ENCODE data around the gene CTNNA2. TPM values are rescaled to one million over a fixed set of nuclear protein-coding genes. Genes with fewer than 3 reads are reported as not detected.

Gene CTNNA2
- total RNA-seq, 1 experiment from 2014 or later = 0.10 TPM

DNA sequence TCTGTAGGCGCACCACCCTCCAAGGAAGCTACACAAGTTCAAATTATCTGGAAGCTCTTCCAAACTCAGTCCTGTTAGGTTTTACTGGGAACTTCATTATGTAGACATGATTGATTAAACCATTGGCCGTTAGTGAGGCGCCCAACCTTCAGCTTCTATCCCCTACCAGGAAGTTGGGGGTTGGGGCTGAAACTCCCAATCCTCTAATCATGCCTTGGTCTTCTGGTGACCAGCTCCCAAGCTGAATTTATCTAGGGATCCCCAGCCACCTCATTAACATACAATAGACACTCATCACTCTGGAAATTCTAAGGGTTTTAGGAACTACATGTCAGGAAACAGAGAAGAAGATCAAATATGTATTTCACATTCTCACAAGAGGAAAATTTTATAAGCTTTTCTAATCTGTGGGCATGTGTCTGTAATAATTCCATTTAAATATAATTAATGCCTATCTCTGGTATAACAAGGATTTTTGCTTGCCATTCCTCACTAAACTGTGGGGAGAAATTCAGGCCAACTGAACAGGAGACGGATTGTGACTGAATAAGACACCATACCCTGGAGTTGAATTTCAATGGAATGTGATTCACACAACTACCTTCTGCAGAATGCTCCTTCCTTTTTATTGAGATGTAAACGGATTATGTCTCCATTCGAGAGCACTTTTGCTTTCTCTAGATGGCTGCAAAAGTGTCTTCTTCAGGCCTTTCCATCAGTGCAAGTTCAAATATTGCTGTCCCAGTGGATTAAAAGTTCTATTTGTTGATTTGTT, 463.1 kb downstream of the CTNNA2 start:
- DNase-seq (ENCODE audit: low spot score) = no peak

DNA sequence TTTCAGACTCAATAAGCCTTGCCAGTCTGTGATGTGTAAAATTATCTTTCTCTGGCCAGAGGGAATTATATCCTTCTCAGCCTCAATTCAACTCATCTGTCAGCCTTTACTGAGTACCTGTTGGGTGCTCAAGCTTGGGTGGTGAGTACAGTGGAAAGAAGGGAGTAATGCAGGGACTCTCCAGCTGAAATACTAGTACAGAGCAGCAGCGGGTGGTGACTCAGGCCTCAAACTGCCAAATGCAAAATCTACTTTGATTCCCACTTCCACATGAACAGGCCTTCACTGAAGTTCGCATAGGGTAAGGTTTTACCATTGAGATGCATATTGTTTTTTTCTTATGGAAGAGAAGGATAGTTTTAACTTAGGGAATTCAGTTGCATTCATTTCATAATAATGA, 464.9 kb downstream of the CTNNA2 start:
- DNase-seq (ENCODE audit: low spot score) = no peak

DNA sequence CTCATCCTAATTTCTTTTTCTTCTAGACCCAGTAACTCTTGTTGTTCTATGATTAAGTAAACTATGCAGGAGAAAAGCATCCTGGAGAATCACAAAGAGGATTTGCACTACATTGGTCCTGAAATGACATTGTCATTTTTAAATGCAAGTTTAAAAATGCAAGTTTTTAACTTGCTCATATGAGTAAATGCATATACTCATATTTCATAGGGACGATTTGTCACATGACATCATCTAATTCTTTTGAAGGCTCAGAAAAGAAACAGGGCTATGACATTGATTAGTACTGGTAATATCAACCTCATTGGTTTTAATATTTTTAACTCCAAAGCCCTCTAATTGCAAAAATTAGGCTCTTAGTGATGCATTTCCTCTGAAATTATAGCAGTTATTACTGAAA, 467.3 kb downstream of the CTNNA2 start:
- DNase-seq (ENCODE audit: low spot score) = no peak

DNA sequence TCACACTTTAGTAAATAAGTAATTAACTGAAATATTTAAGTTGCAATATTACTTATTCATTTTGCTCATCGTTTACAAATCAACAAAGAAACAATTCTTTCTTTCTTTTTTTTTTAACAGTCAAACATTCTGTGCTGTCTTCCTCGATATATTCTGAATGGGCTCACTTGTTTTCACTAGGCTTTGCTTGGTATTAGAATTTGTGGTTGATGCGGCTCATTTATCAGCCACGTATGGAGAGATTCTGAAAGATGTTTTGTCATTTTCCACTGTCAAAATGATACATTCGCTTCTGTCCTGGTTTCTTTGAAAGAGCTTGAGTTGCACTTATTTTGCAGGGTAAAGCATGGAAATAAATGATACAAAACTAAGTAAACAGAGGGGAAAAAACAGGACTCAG, 468.0 kb downstream of the CTNNA2 start:
- no peak for DNase-seq (ENCODE audit: low spot score)

DNA sequence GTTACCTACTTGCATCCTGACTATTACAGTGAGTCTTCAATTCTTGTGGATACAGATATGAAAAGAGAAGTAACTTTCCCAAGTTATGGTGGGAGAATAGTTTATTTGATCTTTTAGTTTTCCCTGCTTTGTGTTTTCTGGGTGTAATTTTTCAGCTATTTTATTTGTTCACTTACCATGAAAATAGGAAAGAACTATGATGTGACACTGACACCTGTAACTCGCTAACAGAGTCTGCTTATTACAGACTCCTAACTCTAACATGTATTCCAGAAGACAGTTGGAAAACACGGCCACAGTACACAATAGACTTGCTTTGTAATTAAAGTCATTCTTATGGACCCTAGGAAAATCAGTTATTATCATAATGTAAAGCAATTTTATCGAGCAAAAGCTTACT, 468.5 kb downstream of the CTNNA2 start:
- no peak for DNase-seq (ENCODE audit: low spot score)

DNA sequence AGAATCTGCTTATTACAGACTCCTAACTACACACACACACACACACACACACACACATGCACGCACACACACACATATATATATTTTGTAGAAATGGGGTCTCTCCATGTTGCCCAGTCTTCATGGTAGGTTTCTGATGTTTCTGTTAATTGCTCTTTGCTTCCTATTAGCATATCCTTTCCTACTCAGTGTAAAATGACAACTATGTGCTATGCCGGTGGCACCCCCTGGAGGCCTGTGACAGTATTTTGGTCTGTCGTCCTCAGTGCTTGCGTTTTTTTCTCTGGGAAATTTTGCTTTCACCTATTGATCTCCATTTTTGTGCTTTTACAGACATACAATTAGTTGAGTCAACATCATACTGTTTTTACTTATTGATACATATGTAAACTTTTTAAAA, 469.6 kb downstream of the CTNNA2 start:
- peak; percentile 61 for DNase-seq (ENCODE audit: low spot score)

DNA sequence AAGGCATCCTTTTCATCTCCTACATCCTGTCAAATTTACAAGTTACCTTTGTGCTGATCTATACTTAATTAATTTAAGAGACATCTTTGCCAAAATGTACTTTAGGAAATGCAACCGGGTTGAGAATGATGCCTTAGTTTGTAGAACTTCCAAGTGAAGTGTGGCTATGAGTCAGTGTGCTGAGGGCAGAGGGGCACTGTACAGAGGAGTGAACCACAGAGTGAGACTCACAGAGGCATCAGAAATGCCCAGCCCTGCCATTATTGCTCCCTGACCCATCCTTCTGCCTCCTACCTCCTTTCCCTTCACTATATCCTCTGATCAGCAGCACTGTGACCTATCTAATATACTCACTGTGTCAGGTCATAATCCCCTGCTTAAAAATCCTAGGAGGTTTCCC, 471.6 kb downstream of the CTNNA2 start:
- no peak for DNase-seq (ENCODE audit: low spot score)

DNA sequence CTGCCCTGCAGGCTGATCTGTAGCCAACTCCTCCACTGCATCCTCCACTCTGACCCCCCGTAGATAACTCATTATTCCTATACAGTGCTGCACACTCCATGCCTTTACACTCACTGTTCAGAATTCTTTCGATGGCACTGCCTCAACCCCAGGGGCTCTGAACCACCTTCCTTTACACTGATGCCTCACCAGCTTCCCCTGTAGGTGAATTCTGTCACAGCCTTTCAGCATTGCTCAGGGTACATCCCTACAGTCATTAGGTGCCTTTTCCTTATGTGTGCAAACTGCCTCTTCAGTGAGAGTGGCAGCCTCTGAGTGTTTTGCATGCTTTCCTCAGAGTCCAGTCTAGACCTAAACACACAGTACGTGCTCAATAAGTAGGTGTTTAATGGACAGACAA, 472.3 kb downstream of the CTNNA2 start:
- DNase-seq (ENCODE audit: low spot score) = no peak

DNA sequence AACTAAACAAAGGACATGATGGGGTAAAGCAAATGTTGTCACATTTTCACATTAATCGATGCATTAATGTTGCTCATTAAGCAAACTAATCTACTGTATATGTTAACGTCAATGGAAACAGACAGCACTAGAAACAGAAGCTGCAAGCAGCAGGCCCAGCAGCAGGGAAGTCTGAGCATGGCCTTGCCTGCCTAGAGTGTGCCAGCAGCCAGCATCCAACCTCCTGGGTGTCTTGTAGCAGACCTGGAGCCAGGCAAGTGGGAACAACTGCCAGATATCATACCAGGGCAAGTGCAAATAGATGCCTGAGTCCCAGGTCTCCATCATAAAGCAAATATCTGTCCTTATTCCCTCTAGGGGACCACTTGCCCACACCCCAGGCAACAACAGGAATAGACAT, 472.7 kb downstream of the CTNNA2 start:
- no peak for DNase-seq (ENCODE audit: low spot score)

DNA sequence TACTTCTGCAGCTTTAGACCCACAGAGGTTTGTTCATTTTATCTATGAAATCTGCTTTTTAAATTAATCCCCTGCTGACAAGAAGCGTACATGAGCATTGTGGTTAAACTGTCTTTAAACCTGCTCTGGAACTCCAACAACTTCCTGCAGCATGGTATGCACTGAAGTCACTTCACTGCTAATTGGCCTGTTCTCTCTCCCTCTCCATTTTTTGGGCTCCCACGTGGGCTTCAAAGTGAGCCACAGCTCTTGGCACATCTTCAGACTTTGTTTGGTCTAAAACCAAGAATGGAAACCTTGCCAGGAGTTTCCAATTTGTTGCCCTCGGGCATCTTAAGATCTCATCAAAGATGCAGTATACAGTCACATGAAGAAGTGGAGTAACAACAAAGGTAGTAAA, 480.3 kb downstream of the CTNNA2 start:
- DNase-seq (ENCODE audit: low spot score) = peak; percentile 59

DNA sequence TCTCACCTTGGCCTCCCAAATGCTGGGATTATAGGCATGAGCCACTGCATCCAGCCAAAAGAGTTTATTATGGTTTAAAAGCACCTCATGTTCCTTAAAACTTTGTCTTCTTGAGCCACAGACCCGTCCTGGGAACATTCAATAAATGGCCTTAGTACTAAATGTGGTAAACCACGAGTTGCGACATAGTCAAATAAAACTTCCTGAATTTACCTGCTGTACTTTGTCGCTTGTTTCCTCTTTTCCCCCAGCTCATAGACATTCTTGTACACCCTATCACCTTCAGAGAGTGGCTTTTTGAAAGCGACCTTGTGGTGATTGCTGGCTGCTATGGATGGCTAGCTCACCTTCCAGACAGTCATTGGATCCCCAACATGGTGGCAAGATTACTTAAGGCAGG, 481.3 kb downstream of the CTNNA2 start:
- DNase-seq (ENCODE audit: low spot score) = peak; percentile 72

DNA sequence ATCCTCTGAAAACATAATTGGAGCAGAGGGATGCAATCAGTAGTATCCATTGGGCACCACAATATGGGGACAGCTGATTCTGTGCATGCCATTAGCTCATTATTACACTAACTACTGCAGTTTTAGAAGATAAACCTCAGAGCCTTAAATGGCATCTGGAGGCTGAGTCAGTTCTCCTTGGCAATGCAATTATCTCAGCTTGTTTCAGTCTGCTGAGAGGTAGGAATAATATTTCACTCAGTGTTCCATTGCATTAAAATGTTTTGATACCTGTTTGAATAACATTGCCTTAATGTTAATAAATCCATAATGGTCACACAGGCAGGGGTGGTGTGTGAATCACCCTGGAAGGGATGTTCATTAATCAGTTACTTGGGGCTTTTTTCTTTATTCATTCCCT, 482.1 kb downstream of the CTNNA2 start:
- no peak for DNase-seq (ENCODE audit: low spot score)

DNA sequence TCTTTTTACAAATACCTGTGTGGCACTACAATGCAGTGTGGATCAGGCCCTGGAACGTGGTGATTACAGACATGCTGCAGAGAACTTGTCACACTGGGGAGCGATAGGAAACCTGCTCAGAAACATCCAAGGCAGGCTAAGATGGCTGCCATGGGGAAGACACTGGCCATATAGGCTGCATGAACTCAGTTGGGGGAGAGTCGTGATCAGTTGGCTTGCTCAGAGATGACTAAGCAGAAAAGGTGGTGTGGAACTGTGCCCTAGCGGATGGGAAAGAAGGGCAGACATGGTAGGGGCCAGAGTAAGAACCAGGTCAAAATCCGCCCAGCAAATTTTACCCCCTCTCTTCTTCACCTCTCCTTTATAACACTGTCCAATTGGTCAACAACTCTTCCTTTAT, 483.9 kb downstream of the CTNNA2 start:
- no peak for DNase-seq (ENCODE audit: low spot score)

DNA sequence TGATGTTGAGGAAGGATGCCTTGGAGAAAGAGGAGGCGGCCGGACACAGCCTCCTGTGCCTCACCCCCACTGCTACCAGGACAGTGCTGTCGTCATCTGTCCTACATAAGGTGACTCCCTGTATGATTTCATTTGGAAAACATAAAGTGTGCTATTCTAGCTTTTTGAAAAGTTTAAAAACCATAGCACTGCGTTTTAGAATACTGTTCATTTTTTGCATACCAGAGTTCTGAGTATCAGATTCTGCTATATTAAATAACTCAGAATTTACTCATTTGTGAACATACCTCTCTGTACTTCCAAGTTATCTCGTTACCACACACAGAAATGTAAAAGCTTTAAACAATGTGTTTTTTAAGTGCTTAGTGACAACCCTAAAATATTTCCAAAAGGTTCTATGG, 488.9 kb downstream of the CTNNA2 start:
- DNase-seq (ENCODE audit: low spot score) = no peak

DNA sequence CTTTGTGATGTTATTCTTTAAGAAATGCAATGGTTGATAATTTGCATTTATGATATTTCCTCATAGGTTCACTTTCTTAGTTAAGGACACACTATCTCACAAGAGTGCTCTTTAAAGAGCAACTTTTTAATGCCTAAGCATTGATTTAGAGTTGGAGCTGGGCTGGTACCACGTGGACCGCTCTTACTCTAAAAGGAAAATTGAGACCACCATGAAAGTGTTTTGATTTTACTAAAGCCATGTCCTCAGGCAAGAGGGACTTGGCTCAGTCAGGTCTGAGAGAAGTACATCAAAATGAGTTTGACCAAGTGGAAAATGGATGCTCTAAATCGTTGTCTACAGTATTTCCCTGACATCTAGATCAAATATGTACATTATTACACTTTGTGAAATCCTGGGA, 489.3 kb downstream of the CTNNA2 start:
- DNase-seq (ENCODE audit: low spot score) = no peak

DNA sequence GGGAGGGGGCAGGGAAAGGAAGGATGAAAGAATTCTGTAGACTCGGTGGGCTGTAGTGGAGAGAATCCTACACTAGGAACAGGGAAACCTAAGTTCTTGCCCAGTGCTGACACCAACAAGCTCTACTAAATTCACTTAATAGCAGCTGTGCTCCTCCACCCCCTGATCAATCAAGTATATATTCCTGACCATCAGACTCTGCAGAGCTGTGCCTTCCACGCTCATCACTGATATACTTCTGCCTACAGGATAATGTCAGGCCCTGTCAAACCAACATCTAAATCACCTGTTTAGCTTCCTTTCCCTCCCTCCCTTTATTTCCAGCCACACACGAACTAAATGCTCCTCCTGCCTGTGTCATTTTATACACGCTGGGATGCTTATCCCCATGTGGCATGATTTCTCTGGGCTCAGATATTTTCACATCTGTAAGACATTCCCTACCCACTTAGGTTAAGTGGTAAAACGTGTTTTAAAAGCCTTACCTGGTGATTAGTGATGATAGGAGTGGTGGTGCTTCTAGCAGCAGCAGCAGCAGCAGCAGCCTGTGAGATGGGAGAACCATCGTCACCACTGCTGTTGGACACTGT, 489.8 kb downstream of the CTNNA2 start:
- no peak for DNase-seq (ENCODE audit: low spot score)

DNA sequence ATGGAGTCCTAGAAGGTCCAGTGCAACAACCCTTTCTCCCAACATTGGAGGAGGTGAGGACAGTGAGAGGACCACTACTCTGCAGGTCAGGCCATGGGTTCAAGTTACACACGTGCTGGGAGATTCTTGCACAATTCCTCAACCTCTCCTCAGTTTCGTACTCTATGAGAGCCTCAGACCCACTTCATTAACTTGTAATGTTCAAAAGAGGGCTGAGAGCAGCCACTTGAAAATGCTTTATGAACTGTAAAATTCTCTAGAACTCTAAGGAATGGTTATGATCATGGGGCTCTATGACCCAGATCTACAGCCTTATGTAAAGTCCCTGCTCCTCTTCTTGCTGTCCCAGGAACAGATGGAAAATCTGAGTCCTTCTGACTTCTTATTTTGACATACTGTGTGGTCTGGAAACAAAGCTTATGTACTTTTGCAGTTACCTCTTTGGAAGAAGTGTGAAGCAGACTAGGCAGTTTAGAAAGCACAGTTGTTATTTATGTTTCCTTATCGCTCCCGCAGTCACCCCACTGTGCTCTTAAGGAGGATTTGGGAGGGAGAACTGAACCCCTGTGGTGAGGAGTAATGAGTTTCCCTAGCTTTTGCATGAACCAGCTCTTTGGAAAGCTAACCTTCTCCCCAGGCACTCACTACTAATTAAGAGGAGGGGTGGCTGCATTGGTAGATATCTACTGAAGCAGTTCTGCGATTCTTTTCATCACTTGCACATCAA, 495.1 kb downstream of the CTNNA2 start:
- DNase-seq (ENCODE audit: low spot score) = no peak

DNA sequence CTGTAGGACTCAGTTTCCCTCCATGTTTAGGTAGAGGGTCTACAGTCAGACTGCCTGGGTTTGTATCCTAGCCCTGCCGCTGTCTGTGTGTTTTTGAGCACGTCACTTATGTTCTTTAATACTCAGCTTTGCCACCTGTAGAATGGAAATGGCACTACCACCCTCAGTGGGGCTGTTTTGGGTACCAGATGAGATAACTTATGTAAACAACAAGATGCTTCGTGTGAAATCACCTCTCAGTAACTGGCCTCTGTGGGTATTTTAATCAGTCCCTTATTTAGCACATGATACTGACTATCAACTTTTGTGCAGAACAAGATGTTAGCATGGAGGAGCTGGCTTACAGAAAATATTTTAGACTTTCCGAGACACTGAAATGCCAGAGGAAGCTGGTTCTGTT, 495.7 kb downstream of the CTNNA2 start:
- no peak for DNase-seq (ENCODE audit: low spot score)

DNA sequence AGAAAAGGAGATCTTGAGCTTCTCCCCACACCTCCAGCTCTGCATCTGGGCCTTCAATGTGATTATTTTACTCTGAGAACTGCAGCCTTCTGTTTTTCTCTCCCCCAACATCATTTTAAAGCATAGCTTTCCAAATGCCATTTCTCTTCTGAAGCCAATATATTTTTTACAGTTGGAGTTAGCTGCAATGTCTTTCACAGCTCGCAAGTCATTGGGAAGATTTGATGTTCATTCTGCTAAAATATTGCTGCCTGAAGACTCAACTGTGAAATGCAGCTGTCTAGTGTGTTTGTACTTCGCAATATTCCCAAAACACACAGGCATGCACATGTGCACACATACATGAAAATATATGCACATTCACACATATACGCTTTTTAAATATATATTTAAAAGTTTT, 496.4 kb downstream of the CTNNA2 start:
- no peak for DNase-seq (ENCODE audit: low spot score)

DNA sequence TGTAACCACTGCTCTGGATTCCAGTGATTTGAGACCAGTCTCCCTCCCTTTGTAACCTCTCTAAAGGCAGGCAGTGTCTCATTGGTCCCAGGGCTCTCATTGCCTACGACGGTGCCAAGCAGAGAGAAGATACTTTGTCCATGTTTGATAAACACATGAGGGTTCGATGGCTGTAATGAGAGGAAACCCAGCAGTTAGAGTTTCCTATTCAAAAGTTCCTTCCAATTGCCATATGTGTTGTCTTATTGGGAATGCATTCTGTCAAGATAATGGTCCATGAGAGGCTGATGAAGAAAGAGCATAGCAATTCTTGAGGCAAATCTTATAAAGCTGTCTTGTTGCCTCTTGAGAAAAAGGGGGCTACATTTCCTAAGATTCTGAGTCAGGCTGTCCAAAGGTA, 499.2 kb downstream of the CTNNA2 start:
- no peak for DNase-seq (ENCODE audit: low spot score)

DNA sequence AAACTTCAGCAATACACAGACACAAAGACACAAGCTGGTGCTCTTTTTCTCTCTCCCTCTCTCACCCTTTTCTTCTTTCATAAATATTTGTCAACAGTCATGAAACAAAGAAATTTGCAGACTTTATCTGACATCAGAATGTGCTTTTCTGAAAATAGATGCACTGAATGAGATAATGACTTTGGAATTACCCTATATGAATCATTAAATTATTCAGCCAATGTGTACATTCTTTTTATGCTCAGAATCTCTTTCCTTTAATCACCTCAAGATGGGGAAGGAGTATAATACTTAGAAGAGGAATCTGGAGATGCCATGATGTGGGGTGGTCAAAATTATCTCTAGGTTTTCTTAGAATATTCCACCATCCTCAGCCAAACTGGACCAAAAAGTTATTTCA, 501.8 kb downstream of the CTNNA2 start:
- DNase-seq (ENCODE audit: low spot score) = no peak

DNA sequence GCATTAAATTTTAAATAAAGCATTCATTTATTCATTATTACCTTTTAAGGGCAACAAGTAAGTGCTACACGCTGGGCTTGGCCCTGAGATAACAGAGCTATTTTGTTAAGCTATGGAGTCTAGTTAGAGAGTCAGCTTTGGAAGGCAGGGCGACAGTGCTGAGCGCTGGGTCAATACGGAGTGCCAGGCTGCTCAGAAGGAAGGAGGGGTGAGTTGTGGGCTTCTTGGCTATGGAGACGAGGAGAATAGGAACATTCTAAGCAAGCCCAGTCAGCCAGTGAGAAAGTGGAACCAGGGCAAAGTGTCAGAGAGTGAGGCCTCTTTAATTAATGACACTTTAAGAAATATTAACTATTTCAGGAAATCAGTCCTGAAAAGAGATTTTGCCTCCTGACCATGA, 503.3 kb downstream of the CTNNA2 start:
- no peak for DNase-seq (ENCODE audit: low spot score)

Data from HT-29 (cell line).